Activated naive CD8-positive, alpha-beta T cell treated with anti-CD3 and anti-CD28 coated beads, Interleukin-2, amount 50 U/mL, for 24 hours (primary cell): ENCODE results near the gene GATC.

Source experiments
- ATAC-seq: fragments of 150-1000 bp; cut with Tn5 transposase; one replicate; pipeline ENCODE4 v1.10.0; 2021
- DNase-seq: peaks from one replicate; pipeline ENCODE4 v3.0.0; 2021
- H3K27ac Mint-ChIP-seq: one replicate; pipeline ENCODE4 v1.8.0; 2021; ENCODE audit warnings: mild to moderate bottlenecking, mixed read lengths
- H3K27me3 Mint-ChIP-seq: one replicate; pipeline ENCODE4 v1.8.0; 2021; ENCODE audit warnings: mixed read lengths
- H3K36me3 Mint-ChIP-seq: one replicate; pipeline ENCODE4 v1.8.0; 2021; ENCODE audit warnings: low read depth, mixed read lengths
- H3K4me1 Mint-ChIP-seq: one replicate; pipeline ENCODE4 v1.8.0; 2021; ENCODE audit warnings: mixed read lengths
- H3K4me3 Mint-ChIP-seq: one replicate; pipeline ENCODE4 v1.8.0; 2021; ENCODE audit warnings: mild to moderate bottlenecking, moderate library complexity, mixed read lengths
- H3K9me3 Mint-ChIP-seq: one replicate; pipeline ENCODE4 v1.8.0; 2021; ENCODE audit warnings: mixed read lengths

The GATC gene

GRCh38 chr12:120453060-120453750 lies 7.0 kb downstream of the GATC start:
- peaks cover 34% of the 10 kb centered on the region for H3K36me3 Mint-ChIP-seq

GRCh38 chr12:120453977-120454376 lies 7.7 kb downstream of the GATC start:
- no peaks in the 10 kb centered on the region for H3K27me3 Mint-ChIP-seq
- DNase-seq (no peak), ATAC-seq (peak; percentile 81)
- no peak overlapping the region for H3K4me3 Mint-ChIP-seq
- peaks cover 40% of the 10 kb centered on the region for H3K36me3 Mint-ChIP-seq
- no peaks in the 10 kb centered on the region for H3K9me3 Mint-ChIP-seq
- peaks cover 10% of the 10 kb centered on the region for H3K4me1 Mint-ChIP-seq
- H3K27ac Mint-ChIP-seq, result no peak overlapping the region

More at GRCh38 chr12:120453060-120453750, 7.0 kb downstream of the GATC start:
- ATAC-seq (no peak), DNase-seq (no peak)
- Mint-ChIP-seq H3K4me1 (peaks cover 14% of the 10 kb centered on the region), H3K27me3 (no peaks in the 10 kb centered on the region), H3K27ac (no peak overlapping the region), H3K4me3 (no peak overlapping the region), H3K9me3 (no peaks in the 10 kb centered on the region)

- Mint-ChIP-seq H3K4me3 (no peak overlapping the region), H3K4me1 (peaks cover 5% of the 10 kb centered on the region), H3K27ac (no peak overlapping the region), H3K36me3 (peaks cover 43% of the 10 kb centered on the region), H3K9me3 (no peaks in the 10 kb centered on the region), H3K27me3 (no peaks in the 10 kb centered on the region)
- no peak for DNase-seq
- no peak for ATAC-seq
These were observed 9.1 kb downstream of the GATC start for GRCh38 chr12:120455302-120455701.

GRCh38 chr12:120457133-120457532 lies 10.9 kb downstream of the GATC start:
- H3K4me3 Mint-ChIP-seq, result no peak overlapping the region
- DNase-seq, result no peak
- H3K36me3 Mint-ChIP-seq, result peaks cover 51% of the 10 kb centered on the region
- H3K4me1 Mint-ChIP-seq, result no peaks in the 10 kb centered on the region
- H3K9me3 Mint-ChIP-seq, result no peaks in the 10 kb centered on the region
- ATAC-seq, result no peak
- peak overlapping the region; percentile 13 for H3K27ac Mint-ChIP-seq
- no peaks in the 10 kb centered on the region for H3K27me3 Mint-ChIP-seq

- DNase-seq (no peak), ATAC-seq (no peak)
- no peaks in the 10 kb centered on the region for H3K9me3 Mint-ChIP-seq
- H3K27ac Mint-ChIP-seq, result peak overlapping the region; percentile 64
- H3K27me3 Mint-ChIP-seq, result no peaks in the 10 kb centered on the region
- peaks cover under 1% of the 10 kb centered on the region for H3K4me1 Mint-ChIP-seq
- peaks cover 66% of the 10 kb centered on the region for H3K36me3 Mint-ChIP-seq
- no peak overlapping the region for H3K4me3 Mint-ChIP-seq
These were observed 13.9 kb downstream of the GATC start for GRCh38 chr12:120460157-120460556.

- peaks cover 19% of the 10 kb centered on the region for H3K4me1 Mint-ChIP-seq
- no peak for DNase-seq
- no peak for ATAC-seq
- H3K4me3 Mint-ChIP-seq, result no peak overlapping the region
- H3K36me3 Mint-ChIP-seq, result peaks cover 67% of the 10 kb centered on the region
- H3K27ac Mint-ChIP-seq, result peak overlapping the region; percentile 21
- no peaks in the 10 kb centered on the region for H3K27me3 Mint-ChIP-seq
- H3K9me3 Mint-ChIP-seq, result no peaks in the 10 kb centered on the region
These were observed 15.9 kb downstream of the GATC start for GRCh38 chr12:120462099-120462640.

- ATAC-seq, result no peak
- Mint-ChIP-seq H3K36me3 (peaks cover 72% of the 10 kb centered on the region), H3K27me3 (no peaks in the 10 kb centered on the region), H3K27ac (no peak overlapping the region), H3K9me3 (no peaks in the 10 kb centered on the region), H3K4me1 (peaks cover 30% of the 10 kb centered on the region), H3K4me3 (no peak overlapping the region)
- DNase-seq, result no peak
These were observed 17.5 kb downstream of the GATC start for GRCh38 chr12:120463712-120464111.

- H3K4me3 Mint-ChIP-seq, result no peak overlapping the region
- DNase-seq (no peak), ATAC-seq (no peak)
- H3K27me3 Mint-ChIP-seq, result no peaks in the 10 kb centered on the region
- peak overlapping the region; percentile 25 for H3K27ac Mint-ChIP-seq
- peaks cover 38% of the 10 kb centered on the region for H3K4me1 Mint-ChIP-seq
- peaks cover 56% of the 10 kb centered on the region for H3K36me3 Mint-ChIP-seq
- H3K9me3 Mint-ChIP-seq, result no peaks in the 10 kb centered on the region
These were observed 19.5 kb downstream of the GATC start for GRCh38 chr12:120465756-120466155.

- DNase-seq (peak; percentile 46), ATAC-seq (no peak)
- Mint-ChIP-seq H3K9me3 (no peaks in the 10 kb centered on the region), H3K4me3 (peak overlapping the region; percentile 41), H3K27ac (peak overlapping the region; percentile 11), H3K27me3 (no peaks in the 10 kb centered on the region), H3K36me3 (peaks cover 52% of the 10 kb centered on the region), H3K4me1 (peaks cover 44% of the 10 kb centered on the region)
These were observed 20.5 kb downstream of the GATC start for GRCh38 chr12:120466560-120467315.

GRCh38 chr12:120467439-120467838 lies 21.2 kb downstream of the GATC start:
- no peaks in the 10 kb centered on the region for H3K9me3 Mint-ChIP-seq
- peak overlapping the region; percentile 94 for H3K4me3 Mint-ChIP-seq
- ATAC-seq (no peak), DNase-seq (no peak)
- H3K27ac Mint-ChIP-seq, result peak overlapping the region; percentile 71
- H3K4me1 Mint-ChIP-seq, result peaks cover 48% of the 10 kb centered on the region
- H3K27me3 Mint-ChIP-seq, result no peaks in the 10 kb centered on the region
- peaks cover 47% of the 10 kb centered on the region for H3K36me3 Mint-ChIP-seq

- Mint-ChIP-seq H3K4me3 (peak overlapping the region; percentile 94), H3K9me3 (no peaks in the 10 kb centered on the region), H3K4me1 (peaks cover 51% of the 10 kb centered on the region), H3K36me3 (peaks cover 41% of the 10 kb centered on the region), H3K27me3 (no peaks in the 10 kb centered on the region), H3K27ac (peak overlapping the region; percentile 89)
- peak; percentile 34 for DNase-seq
- no peak for ATAC-seq
These were observed 22.1 kb downstream of the GATC start for GRCh38 chr12:120468325-120468820.

- Mint-ChIP-seq H3K36me3 (peaks cover 35% of the 10 kb centered on the region), H3K4me1 (peaks cover 55% of the 10 kb centered on the region), H3K27me3 (no peaks in the 10 kb centered on the region), H3K9me3 (no peaks in the 10 kb centered on the region), H3K27ac (peak overlapping the region; percentile 89), H3K4me3 (peak overlapping the region; percentile 94)
- DNase-seq, result peak; percentile 62
- ATAC-seq, result peak; percentile 6
These were observed 22.7 kb downstream of the GATC start for GRCh38 chr12:120468821-120469449.

GRCh38 chr12:120469450-120470149 lies 23.4 kb downstream of the GATC start, which contains the start of gene SRSF9:
TSS of gene SRSF9 (minus strand) at chr12:120469748. CDS start at chr12:120469609, 139 bp downstream.
- Mint-ChIP-seq H3K36me3 (peaks cover 28% of the 10 kb centered on the region), H3K9me3 (no peaks in the 10 kb centered on the region), H3K27ac (peak within 1 kb of the TSS; percentile 89), H3K4me1 (peaks cover 58% of the 10 kb centered on the region), H3K27me3 (no peaks in the 10 kb centered on the region), H3K4me3 (peak within 1 kb of the TSS; percentile 94)
- DNase-seq (peak; percentile 99), ATAC-seq (peak; percentile 96)
